C4-2B (cell line): ENCODE data around the gene UQCRC1.

ENCODE experiments used
- ZFX ChIP-seq: fragments of 450-650 bp; IDR thresholded peaks from 2 replicates; pipeline ENCODE4 v1.6.1; 2017
- TF ChIP-seq, protein P1 (sequence below): fragments of 450-650 bp; conservative IDR thresholded peaks from 2 replicates; pipeline ENCODE4 v1.5.1; 2017; ENCODE audit warnings: mild to moderate bottlenecking

DNA sequence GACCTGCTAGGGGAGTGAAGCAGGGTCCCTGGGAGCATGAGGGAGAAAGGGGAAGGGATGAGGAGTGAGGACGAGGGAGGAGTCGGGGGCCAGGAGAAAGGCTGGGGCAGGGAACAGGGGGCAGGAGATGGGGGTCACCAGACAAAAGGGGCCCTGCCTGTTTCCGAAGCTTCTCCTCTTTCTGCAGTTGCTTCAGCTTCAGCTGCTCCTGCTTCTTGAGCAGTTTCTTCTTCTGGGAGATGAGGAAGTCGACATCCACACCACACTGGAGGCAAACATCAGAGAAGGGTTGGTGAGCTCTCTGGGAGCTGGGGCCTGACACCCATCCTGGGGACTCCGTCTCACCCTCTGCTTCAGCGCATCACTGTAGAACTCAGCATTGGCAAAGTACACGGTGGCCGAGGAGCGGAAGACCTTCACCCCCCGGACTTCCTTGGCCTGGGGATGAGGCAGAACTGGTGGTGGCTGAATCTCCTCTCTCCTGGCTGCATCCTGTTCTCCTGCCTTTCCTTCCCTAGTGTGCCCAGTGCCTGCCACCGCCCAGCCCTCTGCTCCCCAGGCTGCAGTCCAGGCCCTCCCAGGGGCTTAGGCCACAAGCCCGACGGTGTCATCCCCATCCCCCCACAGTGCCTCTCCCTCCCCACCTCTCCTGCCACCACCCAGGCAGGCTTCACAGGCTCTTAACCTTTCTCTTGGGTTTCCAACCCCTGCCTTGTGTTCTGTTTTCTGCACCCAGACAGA lies 19.0 kb upstream of the UQCRC1 start:
- TF ChIP-seq, protein P1, sequence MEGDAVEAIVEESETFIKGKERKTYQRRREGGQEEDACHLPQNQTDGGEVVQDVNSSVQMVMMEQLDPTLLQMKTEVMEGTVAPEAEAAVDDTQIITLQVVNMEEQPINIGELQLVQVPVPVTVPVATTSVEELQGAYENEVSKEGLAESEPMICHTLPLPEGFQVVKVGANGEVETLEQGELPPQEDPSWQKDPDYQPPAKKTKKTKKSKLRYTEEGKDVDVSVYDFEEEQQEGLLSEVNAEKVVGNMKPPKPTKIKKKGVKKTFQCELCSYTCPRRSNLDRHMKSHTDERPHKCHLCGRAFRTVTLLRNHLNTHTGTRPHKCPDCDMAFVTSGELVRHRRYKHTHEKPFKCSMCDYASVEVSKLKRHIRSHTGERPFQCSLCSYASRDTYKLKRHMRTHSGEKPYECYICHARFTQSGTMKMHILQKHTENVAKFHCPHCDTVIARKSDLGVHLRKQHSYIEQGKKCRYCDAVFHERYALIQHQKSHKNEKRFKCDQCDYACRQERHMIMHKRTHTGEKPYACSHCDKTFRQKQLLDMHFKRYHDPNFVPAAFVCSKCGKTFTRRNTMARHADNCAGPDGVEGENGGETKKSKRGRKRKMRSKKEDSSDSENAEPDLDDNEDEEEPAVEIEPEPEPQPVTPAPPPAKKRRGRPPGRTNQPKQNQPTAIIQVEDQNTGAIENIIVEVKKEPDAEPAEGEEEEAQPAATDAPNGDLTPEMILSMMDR: no peak
- TF ChIP-seq ZFX: no peak
